ENCODE results near the gene CHMP1A. TPM values are rescaled to one million over a fixed set of nuclear protein-coding genes. Genes with fewer than 3 reads are reported as not detected.
A peak's percentile ranks its signal among the peaks of the same experiment; 100 is the strongest.

The CHMP1A gene
- total and polyA plus RNA-seq, 2 experiments from 2014 or later = 42.3 to 81.9 TPM

GRCh38 chr16:89668790-89669158, 11.3 kb upstream of the CHMP1A start:
- no peak overlapping the region for H3K4me2 ChIP-seq
- Mint-ChIP-seq H3K27ac (no peak overlapping the region), H3K36me3 (ENCODE audit: low read depth) (peaks cover 49% of the 10 kb centered on the region), H3K4me1 (no peaks in the 10 kb centered on the region), H3K4me3 (no peak overlapping the region), H3K27me3 (ENCODE audit: insufficient read depth, low read depth, poor library complexity) (peaks cover 2% of the 10 kb centered on the region), H3K9me3 (peaks cover 36% of the 10 kb centered on the region)
- no peaks in the 10 kb centered on the region for H3K36me3 ChIP-seq (ENCODE audit: insufficient read depth)
- no peaks in the 10 kb centered on the region for H3K79me2 ChIP-seq (replicated peaks; ENCODE audit: insufficient read depth)
- DNase-seq (ENCODE audit: low spot score) (no peak), ATAC-seq (no peak)
- no peaks in the 10 kb centered on the region for H3K4me1 ChIP-seq (ENCODE audit: insufficient read depth)
- no peak overlapping the region for H2AFZ ChIP-seq
- H3F3A ChIP-seq (replicated peaks; ENCODE audit: low read depth) = 0 out of 2 replicates have a peak, but pooled peaks cover 2% of the 10 kb centered on the region
- TF ChIP-seq ZNF114 (CRISPR knock-in tag; IDR thresholded peaks at IDR 0.05) (no peak), STAT1 (IDR thresholded peaks at IDR 0.05; ENCODE audit: unreplicated experiment) (no peak), CREB1 (CRISPR knock-in tag; IDR thresholded peaks at IDR 0.05; ENCODE audit: low read depth) (no peak), ZNF331 (CRISPR knock-in tag; IDR thresholded peaks at IDR 0.05; ENCODE audit: low read depth) (no peak), REST (IDR thresholded peaks at IDR 0.05; ENCODE audit: unreplicated experiment) (no peak), ETS1 (IDR thresholded peaks at IDR 0.05) (no peak), CTCF (conservative IDR thresholded peaks at IDR 0.05; ENCODE audit: low read depth in 2 of 2) (no peak), POLR2AphosphoS5 (IDR thresholded peaks at IDR 0.05; ENCODE audit: low read depth) (no peak)
- H3K4me3 ChIP-seq = no peak overlapping the region
- no peaks in the 10 kb centered on the region for H4K20me1 ChIP-seq (replicated peaks; ENCODE audit: insufficient read depth)
- H3K27ac ChIP-seq (ENCODE audit: low read depth) = no peak overlapping the region
- no peaks in the 10 kb centered on the region for H3K27me3 ChIP-seq (ENCODE audit: insufficient read depth)
- H3K9me2 ChIP-seq (ENCODE audit: insufficient read depth) = 0 out of 2 replicates have a peak, but pooled peaks cover 3% of the 10 kb centered on the region

GRCh38 chr16:89667633-89668032, 10.1 kb upstream of the CHMP1A start:
- Histone ChIP-seq H3K36me3 (ENCODE audit: insufficient read depth) (no peaks in the 10 kb centered on the region), H3K4me1 (ENCODE audit: insufficient read depth) (no peaks in the 10 kb centered on the region), H4K20me1 (replicated peaks; ENCODE audit: insufficient read depth) (no peaks in the 10 kb centered on the region), H3K4me3 (no peak overlapping the region), H3K27me3 (ENCODE audit: insufficient read depth) (no peaks in the 10 kb centered on the region), H2AFZ (no peak overlapping the region), H3K79me2 (replicated peaks; ENCODE audit: insufficient read depth) (no peaks in the 10 kb centered on the region), H3F3A (replicated peaks; ENCODE audit: low read depth) (0 out of 2 replicates have a peak, but pooled peaks cover 2% of the 10 kb centered on the region), H3K4me2 (no peak overlapping the region), H3K9me2 (ENCODE audit: insufficient read depth) (0 out of 2 replicates have a peak, but pooled peaks cover 3% of the 10 kb centered on the region), H3K27ac (ENCODE audit: low read depth) (no peak overlapping the region)
- Mint-ChIP-seq H3K27ac (no peak overlapping the region), H3K9me3 (peaks cover 31% of the 10 kb centered on the region), H3K4me3 (no peak overlapping the region), H3K4me1 (no peaks in the 10 kb centered on the region), H3K27me3 (ENCODE audit: insufficient read depth, low read depth, poor library complexity) (peaks cover 5% of the 10 kb centered on the region), H3K36me3 (ENCODE audit: low read depth) (peaks cover 53% of the 10 kb centered on the region)
- TF ChIP-seq JUNB (IDR thresholded peaks at IDR 0.05; ENCODE audit: unreplicated experiment) = no peak
- no peak for TF ChIP-seq POLR2AphosphoS5 (IDR thresholded peaks at IDR 0.05; ENCODE audit: low read depth)
- TF ChIP-seq ZNF331 (CRISPR knock-in tag; IDR thresholded peaks at IDR 0.05; ENCODE audit: low read depth) = no peak
- 0 out of 4 replicates have a peak, but pooled peaks of 1 of the 2 experiments have one; percentile 2 for TF ChIP-seq CTCF (conservative IDR thresholded peaks at IDR 0.05; ENCODE audit: low read depth in 2 of 2)
- no peak for TF ChIP-seq CREB1 (CRISPR knock-in tag; IDR thresholded peaks at IDR 0.05; ENCODE audit: low read depth)
- no peak for TF ChIP-seq REST (IDR thresholded peaks at IDR 0.05; ENCODE audit: unreplicated experiment)
- ATAC-seq = peak; percentile 49; the same call in 2 of the 3 replicates
- no peak for DNase-seq (ENCODE audit: low spot score)

All from GM23338 (cell line).